Type B pancreatic cell (in vitro differentiated cells): Measurements from ENCODE around the gene RPH3AL. TPM values are rescaled to one million over a fixed set of nuclear protein-coding genes. Genes with fewer than 3 reads are reported as not detected.

ENCODE experiments used
- DNase-seq: peaks from one replicate; pipeline ENCODE4 v3.0.0; 2021; ENCODE audit warnings: mixed read lengths; ENCODE audit not compliant: unreplicated experiment; ENCODE audit errors: extremely low spot score
- H3K27ac Mint-ChIP-seq: 2 replicates; pipeline ENCODE4 v1.8.0; 2021; ENCODE audit warnings: mild to moderate bottlenecking, mixed read lengths
- H3K27me3 Mint-ChIP-seq: 2 replicates; pipeline ENCODE4 v1.8.0; 2021; ENCODE audit warnings: mixed read lengths
- H3K36me3 Mint-ChIP-seq: 2 replicates; pipeline ENCODE4 v1.8.0; 2021; ENCODE audit warnings: mixed read lengths
- H3K4me1 Mint-ChIP-seq: one replicate; pipeline ENCODE4 v1.8.0; 2021; ENCODE audit warnings: mixed read lengths; ENCODE audit not compliant: unreplicated experiment
- H3K4me3 Mint-ChIP-seq: 2 replicates; pipeline ENCODE4 v1.8.0; 2021; ENCODE audit warnings: mild to moderate bottlenecking, mixed read lengths
- H3K9me3 Mint-ChIP-seq: 2 replicates; pipeline ENCODE4 v1.8.0; 2021; ENCODE audit warnings: mixed read lengths
- CTCF ChIP-seq: fragments of 200-600 bp; sonication (generic); conservative IDR thresholded peaks from 2 replicates; pipeline ENCODE4 v1.5.0; 2021; ENCODE audit warnings: antibody characterized with exemption, mild to moderate bottlenecking
- total RNA-seq: library from RNA; stranded (reverse); gene quantifications from 2 replicates; pipeline ENCODE4 v1.2.1, GENCODE V29; 2021; ENCODE audit warnings: low replicate concordance

Gene RPH3AL
- total RNA-seq, 1 donor from 2014 or later = 13.5 TPM

- H3K9me3 Mint-ChIP-seq = peaks cover 11% of the 10 kb centered on the region
- H3K27me3 Mint-ChIP-seq = no peaks in the 10 kb centered on the region
- TF ChIP-seq CTCF = no peak
- H3K4me3 Mint-ChIP-seq = no peak overlapping the region
- H3K27ac Mint-ChIP-seq = no peak overlapping the region
- peaks cover 5% of the 10 kb centered on the region for H3K36me3 Mint-ChIP-seq
- no peak for DNase-seq
- H3K4me1 Mint-ChIP-seq = peaks cover 19% of the 10 kb centered on the region
These were observed 41.4 kb downstream of the RPH3AL start for GRCh38 chr17:311119-311782.

GRCh38 chr17:310111-311010, 42.2 kb downstream of the RPH3AL start:
- H3K27ac Mint-ChIP-seq = no peak overlapping the region
- no peak overlapping the region for H3K4me3 Mint-ChIP-seq
- TF ChIP-seq CTCF = no peak
- peaks cover 3% of the 10 kb centered on the region for H3K9me3 Mint-ChIP-seq
- peaks cover 20% of the 10 kb centered on the region for H3K4me1 Mint-ChIP-seq
- no peaks in the 10 kb centered on the region for H3K27me3 Mint-ChIP-seq
- H3K36me3 Mint-ChIP-seq = peaks cover 2% of the 10 kb centered on the region
- DNase-seq = no peak

- peak; percentile 94 for TF ChIP-seq CTCF
These were observed 43.2 kb downstream of the RPH3AL start for GRCh38 chr17:309361-309888.

GRCh38 chr17:307741-308507, 44.7 kb downstream of the RPH3AL start:
- Mint-ChIP-seq H3K4me1 (peaks cover 27% of the 10 kb centered on the region), H3K9me3 (no peaks in the 10 kb centered on the region), H3K4me3 (peak overlapping the region; percentile 38), H3K27me3 (no peaks in the 10 kb centered on the region), H3K36me3 (no peaks in the 10 kb centered on the region), H3K27ac (no peak overlapping the region)
- no peak for DNase-seq
- TF ChIP-seq CTCF = no peak

More at GRCh38 chr17:309361-309888, 43.2 kb downstream of the RPH3AL start:
- H3K27me3 Mint-ChIP-seq = no peaks in the 10 kb centered on the region
- no peak overlapping the region for H3K4me3 Mint-ChIP-seq
- DNase-seq = no peak
- H3K36me3 Mint-ChIP-seq = no peaks in the 10 kb centered on the region
- no peaks in the 10 kb centered on the region for H3K9me3 Mint-ChIP-seq
- H3K4me1 Mint-ChIP-seq = peaks cover 22% of the 10 kb centered on the region
- no peak overlapping the region for H3K27ac Mint-ChIP-seq

GRCh38 chr17:307295-307691, 45.3 kb downstream of the RPH3AL start:
- Mint-ChIP-seq H3K27me3 (no peaks in the 10 kb centered on the region), H3K9me3 (no peaks in the 10 kb centered on the region), H3K4me3 (no peak overlapping the region), H3K27ac (no peak overlapping the region), H3K36me3 (no peaks in the 10 kb centered on the region), H3K4me1 (peaks cover 32% of the 10 kb centered on the region)
- no peak for DNase-seq
- TF ChIP-seq CTCF = no peak
